ENCODE measurements around the gene MYO1D.

MYO1D gene

GRCh38 chr17:32870027-32870670 lies 6.8 kb downstream of the MYO1D start:
- TF ChIP-seq TCF4 (CRISPR knock-in tag; IDR thresholded peaks at IDR 0.05; ENCODE audit: borderline replicate concordance) (no peak), ZNF70 (CRISPR knock-in tag; IDR thresholded peaks at IDR 0.05) (no peak), TOX (CRISPR knock-in tag; IDR thresholded peaks at IDR 0.05; ENCODE audit: borderline replicate concordance) (no peak), CSDC2 (CRISPR knock-in tag; IDR thresholded peaks at IDR 0.05) (no peak), ZC3H10 (CRISPR knock-in tag; IDR thresholded peaks at IDR 0.05) (no peak), RARB (CRISPR knock-in tag; IDR thresholded peaks at IDR 0.05) (no peak), ZFP3 (CRISPR knock-in tag; IDR thresholded peaks at IDR 0.05) (no peak)
- ATAC-seq, result no peak; the same call in 2 of the 3 replicates

GRCh38 chr17:32869345-32870026 lies 7.4 kb downstream of the MYO1D start:
- TF ChIP-seq, protein P1, sequence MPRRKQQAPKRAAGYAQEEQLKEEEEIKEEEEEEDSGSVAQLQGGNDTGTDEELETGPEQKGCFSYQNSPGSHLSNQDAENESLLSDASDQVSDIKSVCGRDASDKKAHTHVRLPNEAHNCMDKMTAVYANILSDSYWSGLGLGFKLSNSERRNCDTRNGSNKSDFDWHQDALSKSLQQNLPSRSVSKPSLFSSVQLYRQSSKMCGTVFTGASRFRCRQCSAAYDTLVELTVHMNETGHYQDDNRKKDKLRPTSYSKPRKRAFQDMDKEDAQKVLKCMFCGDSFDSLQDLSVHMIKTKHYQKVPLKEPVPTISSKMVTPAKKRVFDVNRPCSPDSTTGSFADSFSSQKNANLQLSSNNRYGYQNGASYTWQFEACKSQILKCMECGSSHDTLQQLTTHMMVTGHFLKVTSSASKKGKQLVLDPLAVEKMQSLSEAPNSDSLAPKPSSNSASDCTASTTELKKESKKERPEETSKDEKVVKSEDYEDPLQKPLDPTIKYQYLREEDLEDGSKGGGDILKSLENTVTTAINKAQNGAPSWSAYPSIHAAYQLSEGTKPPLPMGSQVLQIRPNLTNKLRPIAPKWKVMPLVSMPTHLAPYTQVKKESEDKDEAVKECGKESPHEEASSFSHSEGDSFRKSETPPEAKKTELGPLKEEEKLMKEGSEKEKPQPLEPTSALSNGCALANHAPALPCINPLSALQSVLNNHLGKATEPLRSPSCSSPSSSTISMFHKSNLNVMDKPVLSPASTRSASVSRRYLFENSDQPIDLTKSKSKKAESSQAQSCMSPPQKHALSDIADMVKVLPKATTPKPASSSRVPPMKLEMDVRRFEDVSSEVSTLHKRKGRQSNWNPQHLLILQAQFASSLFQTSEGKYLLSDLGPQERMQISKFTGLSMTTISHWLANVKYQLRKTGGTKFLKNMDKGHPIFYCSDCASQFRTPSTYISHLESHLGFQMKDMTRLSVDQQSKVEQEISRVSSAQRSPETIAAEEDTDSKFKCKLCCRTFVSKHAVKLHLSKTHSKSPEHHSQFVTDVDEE (CRISPR knock-in tag; IDR thresholded peaks at IDR 0.05), result no peak
- TF ChIP-seq ZC3H10 (CRISPR knock-in tag; IDR thresholded peaks at IDR 0.05) (no peak), GLIS3 (CRISPR knock-in tag; IDR thresholded peaks at IDR 0.05) (no peak), SNAI2 (CRISPR knock-in tag; IDR thresholded peaks at IDR 0.05) (no peak), ZNF565 (CRISPR knock-in tag; conservative IDR thresholded peaks at IDR 0.05; ENCODE audit: low read depth) (no peak), ZFP3 (CRISPR knock-in tag; IDR thresholded peaks at IDR 0.05) (no peak), ISL1 (CRISPR knock-in tag; IDR thresholded peaks at IDR 0.05) (no peak), CSRNP3 (CRISPR knock-in tag; IDR thresholded peaks at IDR 0.05) (no peak), ARNTL (CRISPR knock-in tag; IDR thresholded peaks at IDR 0.05; ENCODE audit: borderline replicate concordance, low read depth) (no peak)
- TF ChIP-seq, protein P2, sequence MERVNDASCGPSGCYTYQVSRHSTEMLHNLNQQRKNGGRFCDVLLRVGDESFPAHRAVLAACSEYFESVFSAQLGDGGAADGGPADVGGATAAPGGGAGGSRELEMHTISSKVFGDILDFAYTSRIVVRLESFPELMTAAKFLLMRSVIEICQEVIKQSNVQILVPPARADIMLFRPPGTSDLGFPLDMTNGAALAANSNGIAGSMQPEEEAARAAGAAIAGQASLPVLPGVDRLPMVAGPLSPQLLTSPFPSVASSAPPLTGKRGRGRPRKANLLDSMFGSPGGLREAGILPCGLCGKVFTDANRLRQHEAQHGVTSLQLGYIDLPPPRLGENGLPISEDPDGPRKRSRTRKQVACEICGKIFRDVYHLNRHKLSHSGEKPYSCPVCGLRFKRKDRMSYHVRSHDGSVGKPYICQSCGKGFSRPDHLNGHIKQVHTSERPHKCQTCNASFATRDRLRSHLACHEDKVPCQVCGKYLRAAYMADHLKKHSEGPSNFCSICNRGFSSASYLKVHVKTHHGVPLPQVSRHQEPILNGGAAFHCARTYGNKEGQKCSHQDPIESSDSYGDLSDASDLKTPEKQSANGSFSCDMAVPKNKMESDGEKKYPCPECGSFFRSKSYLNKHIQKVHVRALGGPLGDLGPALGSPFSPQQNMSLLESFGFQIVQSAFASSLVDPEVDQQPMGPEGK (CRISPR knock-in tag; IDR thresholded peaks at IDR 0.05; ENCODE audit: borderline replicate concordance), result no peak
- ATAC-seq, result no peak

- no peak for ATAC-seq
- TF ChIP-seq ISL1 (CRISPR knock-in tag; IDR thresholded peaks at IDR 0.05) (no peak), POU6F1 (CRISPR knock-in tag; IDR thresholded peaks at IDR 0.05; ENCODE audit: borderline replicate concordance, low read depth) (no peak), RARB (CRISPR knock-in tag; IDR thresholded peaks at IDR 0.05) (no peak), TOX (CRISPR knock-in tag; IDR thresholded peaks at IDR 0.05; ENCODE audit: borderline replicate concordance) (no peak), BACH2 (CRISPR knock-in tag; IDR thresholded peaks at IDR 0.05; ENCODE audit: borderline replicate concordance) (no peak), ZNF70 (CRISPR knock-in tag; IDR thresholded peaks at IDR 0.05) (no peak), CREB5 (CRISPR knock-in tag; IDR thresholded peaks at IDR 0.05; ENCODE audit: low read depth) (no peak), ZFP3 (CRISPR knock-in tag; IDR thresholded peaks at IDR 0.05) (no peak), PPARA (CRISPR knock-in tag; IDR thresholded peaks at IDR 0.05; ENCODE audit: borderline replicate concordance) (no peak), ESRRG (CRISPR knock-in tag; IDR thresholded peaks at IDR 0.05) (no peak), CSRNP3 (CRISPR knock-in tag; IDR thresholded peaks at IDR 0.05) (no peak)
- TF ChIP-seq, protein P2 (CRISPR knock-in tag; IDR thresholded peaks at IDR 0.05; ENCODE audit: borderline replicate concordance), result no peak
- TF ChIP-seq, protein P1 (CRISPR knock-in tag; IDR thresholded peaks at IDR 0.05), result no peak
Measured at GRCh38 chr17:32865141-32865540, 11.8 kb downstream of the MYO1D start.
